HG03103 (cell line): ENCODE measurements around the gene SLC25A19.

Experiments
- ATAC-seq: cut with Tn5 transposase; IDR thresholded peaks from one replicate; pipeline ENCODE4 v1.9.1; 2021; ENCODE audit warnings: low read depth; ENCODE audit not compliant: unreplicated experiment

Gene SLC25A19

GRCh38 chr17:75244133-75244866 lies 44.9 kb downstream of the SLC25A19 start:
- ATAC-seq = no peak

- no peak for ATAC-seq
Observed at GRCh38 chr17:75242461-75243042, 46.7 kb downstream of the SLC25A19 start.

GRCh38 chr17:75241996-75242460 lies 47.2 kb downstream of the SLC25A19 start:
- ATAC-seq = no peak

- no peak for ATAC-seq
Observed at GRCh38 chr17:75241502-75241901, 47.7 kb downstream of the SLC25A19 start.

GRCh38 chr17:75241143-75241430 lies 48.1 kb downstream of the SLC25A19 start:
- ATAC-seq = no peak

- no peak for ATAC-seq
Observed at GRCh38 chr17:75240394-75241142, 48.7 kb downstream of the SLC25A19 start.

- ATAC-seq = no peak
Observed at GRCh38 chr17:75239778-75240393, 49.3 kb downstream of the SLC25A19 start.

GRCh38 chr17:75239214-75239613 lies 50.0 kb downstream of the SLC25A19 start:
- no peak for ATAC-seq

- no peak for ATAC-seq
Observed at GRCh38 chr17:75238684-75239191, 50.5 kb downstream of the SLC25A19 start.

GRCh38 chr17:75238020-75238580 lies 51.1 kb downstream of the SLC25A19 start:
- no peak for ATAC-seq

GRCh38 chr17:75237100-75238014 lies 51.9 kb downstream of the SLC25A19 start:
- ATAC-seq = no peak

- no peak for ATAC-seq
Observed at GRCh38 chr17:75232786-75233185, 56.4 kb downstream of the SLC25A19 start.

- no peak for ATAC-seq
Observed at GRCh38 chr17:75231741-75232464, 57.3 kb downstream of the SLC25A19 start.

GRCh38 chr17:75231071-75231470 lies 58.2 kb downstream of the SLC25A19 start:
- ATAC-seq = no peak

- no peak for ATAC-seq
Observed at GRCh38 chr17:75228847-75229246, 60.4 kb downstream of the SLC25A19 start.

GRCh38 chr17:75228305-75228704 lies 60.9 kb downstream of the SLC25A19 start:
- no peak for ATAC-seq

GRCh38 chr17:75227729-75228128 lies 61.5 kb downstream of the SLC25A19 start:
- no peak for ATAC-seq

- ATAC-seq = no peak
Observed at GRCh38 chr17:75225016-75225415, 64.2 kb downstream of the SLC25A19 start.
